Globus pallidus (tissue), 1 donor: ENCODE measurements around the gene GPR176.
"Not testable (repeated sequence)": the region's sequence is repeated elsewhere in the genome, so short reads cannot be mapped to it uniquely, and the experiment has no call there.

Experiments used
- DNase-seq: peaks from one replicate; pipeline ENCODE4 v3.0.0-alpha.2; 2015; ENCODE audit warnings: low spot score

The GPR176 gene

GRCh38 chr15:39935241-39935640 lies 15.2 kb upstream of the GPR176 start:
- DNase-seq, result no peak

- DNase-seq, result peak; percentile 16
Measured at GRCh38 chr15:39934397-39935071, 14.5 kb upstream of the GPR176 start.

DNA sequence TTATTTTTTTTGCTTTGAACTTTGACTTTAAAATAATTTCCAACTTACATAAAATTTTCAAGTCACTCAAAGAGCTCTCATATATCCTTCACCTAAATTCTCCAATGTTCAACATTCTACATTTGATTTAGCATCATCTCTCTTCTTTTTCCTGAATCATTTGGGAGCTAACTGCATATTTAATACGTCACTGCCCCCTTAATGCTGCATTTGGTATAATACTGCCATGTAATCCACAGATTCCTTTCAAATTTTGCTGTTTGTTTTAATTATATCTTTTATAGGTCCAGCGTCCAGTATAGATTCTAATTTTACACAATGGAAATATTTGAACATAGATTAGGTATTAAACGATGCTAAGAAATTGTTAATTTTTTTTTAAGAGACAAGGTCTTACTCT lies 11.5 kb upstream of the GPR176 start:
- DNase-seq, result no peak

- no peak for DNase-seq
Measured at GRCh38 chr15:39926526-39926925, 6.5 kb upstream of the GPR176 start.

- DNase-seq, result no peak
Measured at GRCh38 chr15:39925112-39925842, 5.2 kb upstream of the GPR176 start.

- DNase-seq, result no peak
Measured at GRCh38 chr15:39924437-39924836, 4.4 kb upstream of the GPR176 start.

- DNase-seq, result no peak
Measured at GRCh38 chr15:39922462-39923092, 2.5 kb upstream of the GPR176 start.

GRCh38 chr15:39921274-39921638 lies 1.2 kb upstream of the GPR176 start:
- DNase-seq, result no peak

- DNase-seq, result peak; percentile 74
Measured at GRCh38 chr15:39920510-39921273, 626 bp upstream of the GPR176 start.

- no peak for DNase-seq
Measured at GRCh38 chr15:39919411-39919747, 687 bp downstream of the GPR176 start.

DNA sequence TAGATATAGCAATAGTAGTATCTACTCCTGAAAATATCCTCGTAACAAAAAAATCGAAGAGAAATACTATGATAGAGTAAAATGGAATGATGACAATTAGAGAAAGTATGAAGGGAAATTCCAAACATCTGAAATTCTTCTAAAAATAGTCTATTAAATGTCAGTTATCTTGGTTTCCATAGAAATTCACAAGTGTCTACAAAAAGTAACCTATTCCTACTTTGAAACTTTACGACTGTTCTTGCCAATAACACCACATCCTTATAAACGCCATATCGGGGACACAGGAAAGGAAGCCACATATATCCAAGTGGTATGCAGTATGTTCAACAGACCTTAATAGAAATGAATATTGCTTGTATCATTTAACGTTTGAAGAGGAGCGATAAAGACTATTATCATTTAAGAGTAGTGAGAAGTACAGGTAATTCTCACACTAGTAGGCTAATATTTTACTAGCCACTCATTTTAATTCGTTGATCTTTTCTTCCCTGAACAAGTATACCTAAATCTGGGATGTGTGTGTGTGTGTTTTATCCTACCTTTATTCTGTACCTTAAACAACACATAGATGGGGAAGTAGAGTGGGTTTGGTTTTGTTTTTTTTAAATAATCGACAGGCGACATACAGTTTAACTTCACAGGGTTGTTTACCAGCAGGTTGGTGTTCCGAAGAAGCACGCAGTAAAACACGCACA lies 1.2 kb downstream of the GPR176 start:
- no peak for DNase-seq

GRCh38 chr15:39914977-39915376 lies 5.1 kb downstream of the GPR176 start:
- DNase-seq, result no peak

DNA sequence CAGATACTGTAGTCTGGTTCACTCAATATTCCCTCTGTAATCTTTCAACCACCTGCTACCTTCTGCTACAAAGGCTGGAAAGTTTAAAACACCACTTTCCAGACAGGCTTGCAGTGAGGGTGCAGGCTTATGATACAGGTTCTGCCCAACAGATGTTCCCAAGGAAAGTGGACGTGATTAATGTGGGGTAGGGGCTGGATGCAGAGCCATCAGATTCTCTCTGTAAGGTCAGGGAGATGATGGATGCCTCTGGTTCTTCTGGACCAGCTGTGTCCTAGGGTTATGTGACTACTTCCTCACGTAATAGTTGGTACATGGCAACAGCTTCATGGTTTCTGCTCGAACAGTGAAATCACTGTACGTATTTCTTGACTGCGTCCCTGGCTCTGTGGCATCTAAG lies 11.1 kb downstream of the GPR176 start:
- no peak for DNase-seq

DNA sequence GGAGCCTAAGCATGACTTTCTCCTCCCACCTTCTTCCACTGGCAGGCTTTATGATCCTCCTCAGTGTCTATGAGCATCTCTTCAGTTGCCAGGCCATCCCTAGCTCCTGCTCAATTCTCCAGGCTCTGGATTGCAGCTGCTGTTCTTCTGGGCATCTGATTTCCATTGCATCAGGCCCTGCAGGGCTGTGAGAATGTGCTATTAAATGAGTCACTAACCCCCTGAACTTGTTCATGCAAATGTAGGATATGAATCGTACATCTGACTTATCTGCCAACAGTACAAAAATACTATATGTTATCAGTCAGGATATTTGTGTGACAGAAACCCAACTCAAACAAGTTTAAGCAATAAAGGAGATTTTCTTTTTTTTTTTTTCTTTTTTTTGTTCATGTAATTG lies 11.9 kb downstream of the GPR176 start:
- no peak for DNase-seq

DNA sequence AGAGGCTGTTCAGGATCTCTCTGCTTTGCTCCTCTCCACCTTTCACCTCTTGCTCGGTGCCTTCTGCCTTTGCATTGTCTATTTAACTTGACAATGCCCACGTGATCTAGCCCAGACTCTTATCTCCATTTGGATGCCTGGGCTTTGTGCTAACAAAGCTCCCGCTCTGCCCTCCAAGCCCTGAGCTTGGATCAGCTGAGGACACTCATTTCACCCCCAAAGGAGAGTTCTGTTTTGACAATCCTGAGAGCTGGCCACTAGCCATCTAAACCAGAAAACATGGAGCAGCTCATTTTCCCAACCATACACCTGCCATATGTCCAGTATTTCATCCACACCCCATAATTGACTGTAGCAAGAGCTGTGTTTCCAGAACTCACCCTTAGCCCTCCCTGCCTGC lies 12.8 kb downstream of the GPR176 start:
- DNase-seq, result no peak

DNA sequence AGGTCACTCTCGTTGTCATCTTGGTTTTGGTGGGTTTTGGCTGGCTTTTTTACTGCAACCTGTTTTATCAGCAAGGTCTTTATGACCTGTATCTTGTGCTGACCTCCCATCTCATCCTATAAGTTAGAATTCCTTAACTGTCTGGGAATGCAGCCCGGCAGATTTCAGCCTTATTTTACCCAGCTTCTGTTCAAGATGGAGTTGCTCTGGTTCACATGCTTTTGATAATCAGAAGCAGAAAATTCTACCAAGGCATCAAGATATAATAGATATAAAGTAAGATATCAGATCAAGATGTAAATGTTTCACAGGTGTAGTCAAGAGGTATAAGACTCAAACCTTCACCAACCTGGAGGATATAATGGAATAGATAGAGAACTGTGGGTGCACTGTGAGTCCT lies 16.0 kb downstream of the GPR176 start:
- DNase-seq, result no peak

- DNase-seq, result no peak
Measured at GRCh38 chr15:39898317-39898716, 21.7 kb downstream of the GPR176 start.

- DNase-seq, result no peak
Measured at GRCh38 chr15:39896846-39897245, 23.2 kb downstream of the GPR176 start.

- DNase-seq, result no peak
Measured at GRCh38 chr15:39896101-39896500, 24.0 kb downstream of the GPR176 start.

- not testable (repeated sequence) for DNase-seq
Measured at GRCh38 chr15:39893051-39893450, 27.0 kb downstream of the GPR176 start.

- DNase-seq, result no peak
Measured at GRCh38 chr15:39892418-39892817, 27.6 kb downstream of the GPR176 start.

DNA sequence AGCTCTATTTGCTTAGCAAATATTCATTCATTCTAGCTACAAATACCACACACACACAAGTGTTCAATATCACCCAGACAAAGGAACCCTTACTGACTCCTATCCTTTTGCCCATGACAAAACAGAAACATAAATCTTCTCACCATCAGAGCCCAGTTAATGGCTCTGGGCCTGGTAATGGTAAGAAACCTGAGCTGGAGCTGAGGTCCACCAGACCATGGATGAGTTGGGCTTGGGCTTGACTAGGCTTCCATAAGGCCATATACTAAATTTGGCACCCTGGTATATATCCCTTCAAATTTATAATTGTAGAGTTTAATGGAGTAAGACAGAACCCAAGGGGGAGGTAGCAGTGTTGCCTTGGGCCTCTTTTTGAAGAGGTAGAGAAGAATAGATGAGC lies 29.4 kb downstream of the GPR176 start:
- DNase-seq, result no peak
